ENCODE data around the gene GNG14.
A peak's percentile ranks its signal among the peaks of the same experiment; 100 is the strongest.
"Not testable (repeated sequence)": the region's sequence is repeated elsewhere in the genome, so short reads cannot be mapped to it uniquely, and the experiment has no call there.

The GNG14 gene

GRCh38 chr19:12696366-12697335 is 8.9 kb downstream of the GNG14 start, which contains the start of gene FBXW9:
FBXW9 (minus strand) TSS chr19:12696631; CDS start chr19:12696581, 50 bp downstream.
- peak; percentile 95 for DNase-seq (ENCODE audit: low read depth, low spot score)

GRCh38 chr19:12697425-12697824 is 9.6 kb downstream of the GNG14 start:
- not testable (repeated sequence) for DNase-seq (ENCODE audit: low read depth, low spot score)

GRCh38 chr19:12698138-12698537 is 10.3 kb downstream of the GNG14 start:
- no peak for DNase-seq (ENCODE audit: low read depth, low spot score)

DNA sequence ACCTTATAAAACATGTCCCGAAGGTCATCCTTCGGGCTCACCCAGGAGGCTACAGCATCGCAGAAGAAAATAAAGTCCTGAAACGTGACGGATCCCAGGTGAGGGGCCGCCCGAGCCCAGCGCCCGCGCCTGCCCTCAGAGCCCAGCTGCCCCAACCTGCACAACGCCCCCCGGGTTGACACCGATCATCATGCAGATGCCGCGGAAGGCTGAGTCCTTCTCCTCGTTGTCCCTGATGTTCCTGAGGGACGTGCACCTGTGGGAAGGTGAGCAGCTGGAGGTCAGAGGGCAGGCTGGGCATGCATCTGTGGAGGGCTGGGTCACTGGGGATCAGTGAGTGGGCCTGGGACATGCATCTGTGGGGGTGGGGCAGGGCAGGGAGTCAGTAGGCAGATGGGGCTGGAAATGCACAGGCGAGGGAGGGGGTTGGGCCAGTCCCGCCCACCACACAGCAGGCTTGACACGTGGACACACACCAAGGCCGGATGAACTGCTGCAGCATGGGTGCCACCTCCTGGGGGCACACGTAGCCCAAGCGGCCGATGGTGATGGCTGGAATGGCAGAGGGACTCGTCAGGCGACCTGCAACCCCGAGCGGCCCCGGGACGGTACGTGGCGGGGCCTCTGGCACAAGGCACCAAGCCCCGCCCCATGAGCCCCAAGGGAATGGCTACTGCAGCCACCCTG is 13.9 kb downstream of the GNG14 start:
- DNase-seq (ENCODE audit: low read depth, low spot score): no peak

- no peak for DNase-seq (ENCODE audit: low read depth, low spot score)
These were observed 15.2 kb downstream of the GNG14 start for GRCh38 chr19:12703046-12703445.

GRCh38 chr19:12705169-12705568 is 17.4 kb downstream of the GNG14 start:
- DNase-seq (ENCODE audit: low read depth, low spot score): no peak

DNA sequence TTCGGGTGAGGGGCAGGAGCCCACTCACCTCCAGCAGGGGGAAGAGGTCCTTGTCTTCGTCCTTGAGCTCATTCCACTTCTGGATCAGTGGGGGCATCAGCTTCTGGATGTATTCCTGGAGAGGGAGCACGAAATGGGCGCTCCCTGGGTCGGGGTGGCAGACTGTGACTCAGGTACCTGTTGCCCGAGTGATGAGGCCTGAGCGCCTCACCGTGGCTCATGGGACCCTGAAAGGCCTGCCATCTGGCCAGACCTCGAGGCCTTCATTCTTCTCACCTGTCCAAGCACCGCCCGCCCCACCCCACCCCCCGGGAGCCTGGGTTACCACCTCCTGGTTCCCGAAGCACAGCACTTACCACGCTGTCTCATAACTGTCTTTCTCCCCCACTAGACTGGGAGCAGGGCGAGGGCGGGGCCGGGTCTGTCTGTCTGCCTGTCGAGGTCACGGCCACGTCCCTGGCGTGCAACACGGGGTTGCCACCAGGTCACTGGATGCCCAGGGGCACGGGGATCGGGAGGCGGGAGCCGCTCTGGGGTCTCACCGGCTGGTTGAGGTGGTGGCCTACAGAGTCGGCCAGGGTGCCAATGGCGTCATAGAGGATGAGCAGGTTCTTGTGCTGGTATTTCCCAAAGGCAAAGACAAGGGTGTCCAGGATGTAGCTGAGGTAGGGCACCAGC is 18.0 kb downstream of the GNG14 start:
- DNase-seq (ENCODE audit: low read depth, low spot score): no peak

- DNase-seq (ENCODE audit: low read depth, low spot score): no peak
These were observed 18.5 kb downstream of the GNG14 start for GRCh38 chr19:12706332-12706718.

DNA sequence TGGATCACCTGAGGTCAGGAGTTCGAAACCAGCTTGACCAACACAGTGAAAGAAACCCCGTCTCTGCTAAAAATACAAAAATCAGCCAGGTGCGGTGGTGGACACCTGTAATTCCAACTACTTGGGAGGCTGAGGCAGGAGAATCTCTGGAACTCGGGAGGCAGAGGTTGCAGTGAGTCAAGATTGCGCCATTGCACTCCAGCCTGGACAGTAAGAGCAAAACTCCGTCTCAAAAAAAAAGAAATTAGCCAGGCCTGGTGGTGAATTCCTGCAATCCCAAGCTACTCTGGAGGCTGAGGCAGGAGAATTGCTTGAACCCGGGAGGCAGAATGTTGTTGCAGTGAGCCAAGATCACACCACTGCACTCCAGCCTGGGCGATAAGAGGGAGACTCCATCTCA is 20.8 kb downstream of the GNG14 start:
- DNase-seq (ENCODE audit: low read depth, low spot score): no peak

GRCh38 chr19:12711187-12711586 is 23.4 kb downstream of the GNG14 start:
- no peak for DNase-seq (ENCODE audit: low read depth, low spot score)

- not testable (repeated sequence) for DNase-seq (ENCODE audit: low read depth, low spot score)
These were observed 24.3 kb downstream of the GNG14 start for GRCh38 chr19:12712077-12712476.

DNA sequence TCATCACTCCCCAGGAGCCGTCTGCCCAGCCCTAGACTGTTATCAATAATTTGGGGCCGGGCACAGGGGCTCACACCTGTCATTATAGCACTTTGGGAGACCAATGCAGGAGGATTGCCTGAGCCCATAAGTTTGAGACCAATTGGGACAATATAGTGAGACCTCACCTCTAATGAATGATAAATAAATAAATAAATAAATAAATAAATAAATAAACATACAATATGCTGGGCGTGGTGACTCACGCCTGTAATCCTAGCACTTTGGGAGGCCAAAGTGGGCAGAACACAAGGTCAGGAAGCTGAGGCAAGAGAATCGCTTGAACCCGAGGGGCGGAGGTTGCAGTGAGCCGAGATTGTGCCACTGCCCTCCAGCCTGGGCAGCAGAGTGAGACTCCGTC is 25.5 kb downstream of the GNG14 start:
- DNase-seq (ENCODE audit: low read depth, low spot score): not testable (repeated sequence)

DNA sequence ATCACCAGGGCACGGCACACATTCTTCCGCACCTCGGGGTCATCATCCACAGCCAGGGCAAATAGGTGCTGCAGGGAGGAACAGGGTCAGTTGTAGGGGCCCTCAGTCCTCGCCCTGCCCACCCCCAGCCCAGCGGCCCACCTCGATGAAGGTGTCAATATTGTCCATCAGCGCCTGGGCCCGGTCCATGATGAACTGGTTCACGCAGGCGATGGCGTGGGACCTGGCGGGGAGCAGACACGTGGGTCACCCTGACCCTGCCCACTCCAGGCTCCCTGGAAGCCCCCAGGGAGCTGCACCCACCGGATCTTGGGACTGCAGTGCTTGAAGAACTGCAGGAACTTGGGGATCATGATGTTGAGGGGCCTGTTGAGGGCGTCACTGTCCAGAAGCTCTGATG is 27.3 kb downstream of the GNG14 start:
- no peak for DNase-seq (ENCODE audit: low read depth, low spot score)

- DNase-seq (ENCODE audit: low read depth, low spot score): no peak
These were observed 28.1 kb downstream of the GNG14 start for GRCh38 chr19:12715929-12716328.

DNA sequence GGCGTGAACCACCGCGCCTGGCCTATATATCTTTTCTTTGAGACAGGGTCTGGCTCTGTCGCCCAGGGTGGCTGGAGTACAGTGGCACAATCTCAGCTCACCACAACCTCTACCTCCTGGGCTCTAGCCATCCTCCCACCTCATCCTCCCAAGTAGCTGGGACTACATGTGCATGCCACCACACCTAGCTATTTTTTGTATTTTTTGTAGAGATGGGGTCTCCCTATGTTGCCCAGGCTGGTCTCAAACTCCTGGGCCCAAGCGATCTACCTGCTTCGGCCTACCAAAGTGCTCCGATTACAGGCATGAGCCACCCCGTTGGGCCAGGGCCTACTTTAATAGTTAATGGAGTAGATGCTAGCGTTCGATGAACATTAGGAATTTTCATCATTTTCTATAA is 32.5 kb downstream of the GNG14 start:
- DNase-seq (ENCODE audit: low read depth, low spot score): no peak

GRCh38 chr19:12720851-12721655 is 33.3 kb downstream of the GNG14 start:
- DNase-seq (ENCODE audit: low read depth, low spot score): no peak

DNA sequence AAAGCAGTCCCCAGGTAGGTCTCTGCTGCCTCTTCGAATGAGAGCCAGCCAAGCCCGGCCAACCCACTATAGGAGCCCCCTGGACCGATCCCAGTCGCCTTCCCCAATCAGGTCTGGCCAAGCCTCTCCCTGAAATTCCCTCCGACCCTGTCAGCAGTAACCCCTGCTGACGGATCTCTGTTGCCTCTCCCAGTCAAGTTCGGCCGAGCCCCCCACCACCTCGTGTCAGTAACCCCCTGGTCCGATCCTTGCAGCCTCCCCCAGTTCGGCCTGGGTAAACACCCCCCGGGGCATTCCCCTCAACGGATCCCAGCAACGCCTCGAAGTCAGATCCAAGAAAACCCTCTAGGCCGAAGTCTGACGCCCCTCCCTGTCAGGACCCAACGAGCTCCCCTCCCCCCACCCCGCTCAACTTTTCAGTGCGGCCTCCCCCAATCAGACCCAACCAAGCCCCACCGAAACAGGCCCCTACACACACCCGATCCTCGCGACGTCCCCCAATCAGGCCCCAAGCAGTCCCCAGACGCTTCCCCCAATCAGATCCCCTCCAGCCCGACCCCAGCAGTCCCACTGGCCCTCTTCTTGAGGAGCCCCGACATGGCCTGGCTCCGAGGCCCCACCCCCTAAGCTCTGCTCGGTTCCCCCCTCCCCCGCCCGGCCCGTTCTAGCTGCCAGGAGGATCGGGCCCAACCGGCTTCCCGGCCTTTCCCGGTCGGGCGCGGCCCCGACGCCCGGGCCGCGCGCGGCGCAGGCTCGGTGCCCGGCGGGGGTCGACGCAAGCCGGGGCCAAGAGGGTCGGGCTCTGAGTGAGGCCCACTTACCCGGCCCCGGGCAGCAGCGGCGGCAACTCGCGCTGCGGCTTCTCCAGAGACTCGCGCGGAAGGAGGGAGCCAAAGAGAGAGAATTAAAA is 34.1 kb downstream of the GNG14 start:
- no peak for DNase-seq (ENCODE audit: low read depth, low spot score)

DNA sequence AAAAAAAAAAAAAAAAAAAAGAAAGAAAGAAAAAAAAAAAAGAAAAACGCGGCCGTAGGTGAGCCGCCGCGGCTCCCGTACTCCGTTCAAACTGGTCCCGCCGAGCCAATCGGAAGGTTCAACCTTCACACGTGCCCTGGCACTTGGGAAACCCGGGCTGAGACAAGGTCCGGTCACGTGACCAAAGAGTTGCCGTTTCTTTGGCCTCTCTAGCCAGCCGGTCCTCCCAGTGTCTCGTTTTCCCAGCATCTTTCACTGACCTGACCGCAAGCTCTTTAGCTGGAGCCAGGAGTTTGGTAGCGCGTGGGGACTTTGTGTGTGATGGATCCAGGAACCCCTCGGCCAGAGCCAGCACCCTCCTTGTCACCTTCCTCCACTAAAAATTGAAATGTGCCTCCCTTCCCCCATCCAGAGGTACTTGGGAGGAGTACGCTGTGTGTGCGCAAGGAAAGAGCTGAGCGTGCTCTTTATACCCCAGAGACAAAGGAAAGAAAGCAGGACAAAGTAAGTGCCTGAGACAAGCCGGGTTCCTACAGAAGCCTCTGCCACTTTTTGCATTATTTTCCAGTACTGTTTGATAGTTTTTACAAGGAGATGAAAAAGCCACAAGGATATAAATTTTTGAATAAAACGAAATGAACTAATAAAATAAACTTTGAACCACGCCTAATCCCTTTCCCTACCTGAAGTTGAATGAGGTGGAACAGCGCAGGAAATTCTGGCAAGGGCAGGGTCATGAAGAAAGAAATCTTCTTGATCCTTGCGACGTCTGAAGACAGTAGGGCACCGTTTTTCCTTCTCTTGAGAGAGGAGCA is 35.0 kb downstream of the GNG14 start:
- peak; percentile 79 for DNase-seq (ENCODE audit: low read depth, low spot score)

- DNase-seq (ENCODE audit: low read depth, low spot score): no peak
These were observed 35.5 kb downstream of the GNG14 start for GRCh38 chr19:12723381-12723640.

Data from activated naive CD8-positive, alpha-beta T cell treated with anti-CD3 and anti-CD28 coated beads, Interleukin-2, amount 50 U/mL, for 16 hours (primary cell).